ENCODE data around the gene COX10.
"Not testable (repeated sequence)": the region's sequence is repeated elsewhere in the genome, so short reads cannot be mapped to it uniquely, and the experiment has no call there.

COX10 gene

DNA sequence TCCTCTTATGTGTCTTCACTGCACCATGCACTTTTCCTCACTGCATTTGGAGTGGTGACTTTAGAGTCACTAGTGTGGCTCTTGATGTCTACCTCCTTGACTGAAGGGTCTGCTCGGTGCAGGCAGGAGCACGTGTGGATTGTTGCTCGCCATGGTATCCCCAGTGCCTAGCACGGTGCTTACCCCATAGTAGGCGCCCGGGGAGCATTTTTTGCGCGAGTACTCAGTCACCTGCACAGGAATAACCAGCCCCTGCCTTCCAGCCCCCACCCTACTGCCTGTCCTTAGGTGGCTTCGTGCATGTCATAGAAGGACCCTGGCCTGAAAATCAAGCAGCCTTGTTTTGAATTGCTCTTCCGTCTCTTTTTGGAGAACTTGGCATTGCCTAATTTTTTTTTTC is 136.1 kb downstream of the COX10 start:
- TF ChIP-seq POLR2A (IDR thresholded peaks at IDR 0.05; ENCODE audit: low read length) = no peak
- no peak for TF ChIP-seq GATA1 (IDR thresholded peaks at IDR 0.05; ENCODE audit: low read depth, low read length)
- no peak for DNase-seq

DNA sequence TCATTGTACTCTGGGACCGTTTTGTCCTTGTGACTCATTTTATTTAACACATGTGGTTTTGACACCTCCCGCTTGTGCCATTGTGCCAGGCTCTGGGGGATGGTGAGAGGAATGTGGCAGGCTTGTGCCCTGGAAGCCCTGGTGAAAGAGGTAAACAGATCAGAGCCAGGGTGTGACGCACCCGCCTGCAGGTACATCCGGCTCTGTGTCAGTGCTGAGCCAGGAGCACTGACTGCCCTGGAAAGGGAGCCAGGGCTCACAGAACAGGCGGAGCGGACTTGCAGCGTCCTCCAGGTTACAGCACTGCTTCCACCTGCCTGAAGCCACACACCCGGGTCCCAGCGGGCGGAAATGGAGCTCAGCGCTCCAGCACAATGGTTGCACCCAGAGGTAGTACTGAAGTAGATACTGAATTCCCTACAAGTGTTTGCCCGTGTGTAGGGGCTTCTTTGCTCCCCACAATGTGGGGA is 136.7 kb downstream of the COX10 start:
- no peak for DNase-seq
- TF ChIP-seq GATA1 (IDR thresholded peaks at IDR 0.05; ENCODE audit: low read depth, low read length) = no peak
- no peak for TF ChIP-seq POLR2A (IDR thresholded peaks at IDR 0.05; ENCODE audit: low read length)

DNA sequence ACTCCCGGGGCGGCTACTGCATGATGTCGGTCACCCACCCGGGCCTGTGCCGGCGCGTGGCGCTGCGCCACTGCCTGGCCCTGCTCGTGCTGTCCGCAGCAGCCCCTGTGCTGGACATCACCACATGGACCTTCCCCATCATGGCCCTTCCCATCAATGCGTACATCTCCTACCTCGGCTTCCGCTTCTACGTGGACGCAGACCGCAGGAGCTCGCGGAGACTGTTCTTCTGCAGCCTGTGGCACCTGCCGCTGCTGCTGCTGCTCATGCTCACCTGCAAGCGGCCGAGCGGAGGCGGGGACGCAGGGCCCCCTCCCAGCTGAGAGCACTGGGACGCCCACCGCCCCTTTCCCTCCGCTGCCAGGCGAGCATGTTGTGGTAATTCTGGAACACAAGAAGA is 137.6 kb downstream of the COX10 start:
- TF ChIP-seq GATA1 (IDR thresholded peaks at IDR 0.05; ENCODE audit: low read depth, low read length) = no peak
- DNase-seq = no peak

DNA sequence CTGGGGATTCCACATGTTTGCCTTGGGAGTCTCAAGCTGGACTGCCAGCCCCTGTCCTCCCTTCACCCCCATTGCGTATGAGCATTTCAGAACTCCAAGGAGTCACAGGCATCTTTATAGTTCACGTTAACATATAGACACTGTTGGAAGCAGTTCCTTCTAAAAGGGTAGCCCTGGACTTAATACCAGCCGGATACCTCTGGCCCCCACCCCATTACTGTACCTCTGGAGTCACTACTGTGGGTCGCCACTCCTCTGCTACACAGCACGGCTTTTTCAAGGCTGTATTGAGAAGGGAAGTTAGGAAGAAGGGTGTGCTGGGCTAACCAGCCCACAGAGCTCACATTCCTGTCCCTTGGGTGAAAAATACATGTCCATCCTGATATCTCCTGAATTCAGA is 138.5 kb downstream of the COX10 start:
- TF ChIP-seq POLR2A (IDR thresholded peaks at IDR 0.05; ENCODE audit: low read length) = no peak
- no peak for TF ChIP-seq GATA1 (IDR thresholded peaks at IDR 0.05; ENCODE audit: low read depth, low read length)
- no peak for DNase-seq

DNA sequence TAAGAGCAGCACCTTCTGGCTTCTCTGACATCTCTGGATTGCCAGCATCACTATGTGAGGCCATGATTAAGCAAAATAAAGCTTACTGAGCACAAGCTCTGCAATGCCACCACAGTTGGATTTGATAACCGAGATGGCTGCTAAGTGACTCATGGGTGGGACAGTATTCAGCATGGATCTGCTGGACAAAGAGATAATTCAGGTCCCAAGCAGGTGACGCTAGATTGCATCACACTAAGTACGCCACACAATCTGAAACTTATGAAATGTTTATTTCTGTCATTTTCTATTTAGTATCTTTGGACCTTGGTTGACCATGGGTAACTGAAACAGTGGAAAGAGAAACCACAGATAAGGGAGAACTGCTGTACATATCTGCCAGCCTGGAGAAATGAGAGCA is 139.9 kb downstream of the COX10 start:
- TF ChIP-seq GATA1 (IDR thresholded peaks at IDR 0.05; ENCODE audit: low read depth, low read length) (no peak), POLR2A (IDR thresholded peaks at IDR 0.05; ENCODE audit: low read length) (no peak)

DNA sequence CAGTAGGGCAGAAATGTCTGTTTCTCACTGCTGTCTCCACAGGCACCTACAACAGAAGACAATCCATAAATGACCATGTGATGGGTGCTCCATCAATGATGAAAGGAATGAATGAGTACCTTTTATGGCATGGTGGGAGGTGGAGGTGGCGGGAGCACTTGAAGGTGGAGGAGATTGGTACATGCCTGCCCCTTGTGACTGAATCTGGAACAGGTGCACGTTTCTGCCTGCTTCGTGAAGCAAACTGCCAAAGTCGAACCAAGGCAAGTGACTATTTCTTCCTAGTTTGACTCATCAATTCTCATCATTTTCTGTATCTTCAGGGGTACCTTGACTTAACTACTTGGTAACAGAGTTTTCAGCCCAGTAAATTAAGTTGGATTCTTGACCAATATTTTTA is 141.9 kb downstream of the COX10 start:
- TF ChIP-seq POLR2A (IDR thresholded peaks at IDR 0.05; ENCODE audit: low read length) (no peak), GATA1 (IDR thresholded peaks at IDR 0.05; ENCODE audit: low read depth, low read length) (no peak)
- DNase-seq = peak in 1 of 2 experiments; percentile 19

More for the DNA sequence above, 139.9 kb downstream of the COX10 start:
- DNase-seq = peak; percentile 85 to 89

DNA sequence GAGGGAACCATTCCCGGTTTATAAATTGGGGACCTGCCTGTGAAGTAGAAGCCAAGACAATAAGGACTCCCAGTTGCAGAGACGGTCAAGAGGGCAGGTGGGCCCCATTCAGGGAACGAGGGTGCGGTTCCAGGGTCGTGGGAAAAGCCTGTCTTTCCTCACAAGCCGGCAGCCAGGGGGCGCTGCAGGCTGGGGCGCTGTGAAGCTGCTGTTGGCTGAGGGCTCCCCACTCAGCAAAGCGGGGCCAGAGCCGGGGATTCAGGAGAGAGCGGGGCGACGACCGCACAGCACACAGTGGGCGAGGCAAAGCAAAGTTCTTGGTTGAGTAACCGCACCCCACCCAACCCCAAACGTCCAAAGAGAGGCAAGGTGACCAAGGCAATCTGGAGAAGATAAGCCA is 142.5 kb downstream of the COX10 start:
- no peak for TF ChIP-seq GATA1 (IDR thresholded peaks at IDR 0.05; ENCODE audit: low read depth, low read length)
- TF ChIP-seq POLR2A (IDR thresholded peaks at IDR 0.05; ENCODE audit: low read length) = no peak
- peak; percentile 37 to 61 for DNase-seq

DNA sequence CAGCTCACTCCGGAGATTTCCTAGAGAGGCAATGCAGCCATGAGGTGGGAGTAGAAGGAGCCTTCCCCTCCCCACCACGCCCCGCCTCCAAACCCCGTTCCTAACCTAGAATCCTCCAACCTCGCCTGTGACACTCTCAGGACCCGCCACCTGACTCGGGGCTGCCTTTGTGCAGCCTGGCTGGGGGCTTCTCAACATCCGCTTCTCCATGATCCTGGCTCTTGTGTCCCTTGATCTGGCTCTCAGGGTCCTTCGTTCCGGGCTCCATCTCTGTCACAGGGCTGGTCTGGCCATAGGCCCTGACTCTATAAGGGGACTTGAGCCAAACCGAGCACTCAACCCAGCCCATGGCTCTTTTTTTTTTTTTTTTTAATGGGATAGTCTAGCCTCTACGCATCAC is 143.1 kb downstream of the COX10 start:
- DNase-seq = no peak
- TF ChIP-seq POLR2A (IDR thresholded peaks at IDR 0.05; ENCODE audit: low read length) (no peak), GATA1 (IDR thresholded peaks at IDR 0.05; ENCODE audit: low read depth, low read length) (no peak)

DNA sequence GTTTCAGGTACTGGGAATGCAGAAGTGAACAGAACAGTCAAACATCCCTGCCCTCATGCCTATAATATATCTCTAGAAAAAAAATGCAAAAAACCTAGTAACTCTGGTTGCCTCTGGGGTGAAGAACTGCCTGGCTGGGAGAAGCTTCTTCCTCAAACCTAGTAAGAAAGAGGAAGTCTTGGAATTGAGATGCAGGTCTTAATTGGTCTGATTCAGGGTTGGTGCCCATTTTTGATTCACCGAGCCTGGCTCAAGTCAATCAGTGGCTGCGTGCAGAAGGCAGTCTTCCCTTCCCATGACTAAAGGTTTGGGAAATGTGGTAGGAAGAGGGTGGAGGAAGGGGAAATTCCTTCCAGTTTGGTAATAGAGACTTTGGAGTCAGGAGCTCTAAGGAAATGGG is 145.0 kb downstream of the COX10 start:
- DNase-seq = no peak
- TF ChIP-seq POLR2A (IDR thresholded peaks at IDR 0.05; ENCODE audit: low read length) (no peak), GATA1 (IDR thresholded peaks at IDR 0.05; ENCODE audit: low read depth, low read length) (no peak)

DNA sequence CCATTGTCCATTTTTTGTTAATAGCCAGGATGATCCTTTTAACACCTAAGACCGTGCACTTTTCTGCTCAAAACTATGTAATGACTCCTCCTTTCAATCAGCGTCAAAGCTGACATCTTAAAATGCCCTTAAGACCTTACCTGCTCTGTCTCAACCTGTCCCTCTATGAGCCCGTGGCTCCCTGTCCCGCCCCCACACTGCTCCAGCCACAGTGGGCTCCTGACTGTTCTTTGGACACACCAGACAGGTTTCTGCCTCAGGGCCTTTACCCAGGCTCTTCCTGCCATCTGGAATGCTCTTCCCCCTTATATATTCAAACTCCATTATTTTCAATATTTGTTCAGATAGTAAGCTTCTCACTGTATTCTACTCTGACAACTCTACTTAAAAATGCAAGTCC is 153.3 kb downstream of the COX10 start:
- DNase-seq = no peak

DNA sequence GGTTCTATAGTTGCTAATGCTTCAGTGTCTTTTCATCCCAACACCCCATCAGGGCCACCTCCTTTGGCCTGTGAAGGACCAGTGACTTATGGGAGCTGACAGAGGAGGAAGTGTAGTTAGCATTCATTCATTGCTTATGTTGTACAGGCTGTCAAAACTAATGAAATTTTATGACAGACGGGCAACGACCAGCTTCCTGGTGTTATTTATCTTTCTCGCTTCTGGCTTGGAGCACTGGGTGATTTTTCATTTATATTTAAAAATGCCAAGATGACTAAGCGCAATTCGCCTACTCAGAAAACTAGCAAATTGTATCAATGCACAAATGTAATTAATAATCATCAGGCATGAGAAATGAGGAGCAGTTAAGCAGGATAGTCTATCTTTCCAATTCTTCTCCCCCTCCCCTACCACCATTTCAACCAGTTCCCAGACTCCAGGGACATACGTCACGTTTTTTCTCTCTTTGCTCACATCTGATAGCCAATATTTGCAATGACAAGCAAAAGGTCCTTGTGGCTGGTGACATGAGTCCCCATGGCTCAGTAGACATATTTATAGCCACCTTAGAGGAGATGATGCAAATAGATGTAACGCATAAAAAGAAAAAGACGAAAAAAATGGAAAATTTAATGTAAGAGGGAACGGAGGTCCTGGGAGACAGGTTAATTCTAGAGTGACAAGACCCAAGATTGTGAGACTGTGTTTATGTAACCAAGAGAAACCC is 156.1 kb downstream of the COX10 start:
- DNase-seq = peak in 1 of 2 experiments; percentile 37
- TF ChIP-seq POLR2A (IDR thresholded peaks at IDR 0.05; ENCODE audit: low read length) = no peak
- no peak for TF ChIP-seq GATA1 (IDR thresholded peaks at IDR 0.05; ENCODE audit: low read depth, low read length)

More for the DNA sequence above, 153.3 kb downstream of the COX10 start:
- TF ChIP-seq POLR2A (IDR thresholded peaks at IDR 0.05; ENCODE audit: low read length) (no peak), GATA1 (IDR thresholded peaks at IDR 0.05; ENCODE audit: low read depth, low read length) (no peak)

DNA sequence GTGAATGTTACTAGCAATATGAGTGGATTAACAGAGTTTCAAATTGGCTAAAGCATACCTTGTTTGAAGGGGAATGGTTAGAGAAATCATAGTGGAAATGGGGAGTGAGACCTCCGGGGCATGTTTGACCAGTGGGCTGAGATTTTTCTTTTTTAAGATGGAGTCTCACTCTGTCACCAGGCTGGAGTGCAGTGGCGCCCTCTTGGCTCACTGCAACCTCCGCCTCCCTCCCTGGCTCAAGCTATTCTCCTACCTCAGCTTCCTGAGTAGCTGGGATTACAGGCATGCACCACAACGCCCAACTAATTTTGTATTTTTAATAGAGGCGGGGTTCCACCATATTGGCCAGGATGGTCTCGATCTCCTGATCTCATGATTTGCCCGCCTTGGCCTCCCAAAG is 157.7 kb downstream of the COX10 start:
- no peak for DNase-seq
- TF ChIP-seq GATA1 (IDR thresholded peaks at IDR 0.05; ENCODE audit: low read depth, low read length) = no peak
- TF ChIP-seq POLR2A (IDR thresholded peaks at IDR 0.05; ENCODE audit: low read length) = no peak

DNA sequence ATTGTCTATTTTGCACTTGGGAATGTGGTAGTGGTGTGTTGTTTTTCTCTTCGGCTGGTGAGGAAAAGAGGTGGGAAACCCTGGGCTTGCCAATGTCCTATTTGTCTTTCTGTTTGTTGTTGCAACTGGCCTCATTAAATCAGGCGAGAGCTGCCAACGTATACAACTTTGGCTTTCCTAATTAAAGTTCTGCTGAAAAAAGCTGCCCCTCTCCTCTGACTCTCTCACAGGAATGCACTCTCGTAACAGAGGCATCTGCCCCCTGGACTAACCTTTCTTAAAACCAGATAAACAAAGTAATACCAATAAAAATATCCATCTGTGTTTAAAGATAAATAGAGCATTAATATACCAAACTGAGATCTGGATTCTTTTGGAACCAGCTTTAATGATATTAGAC is 159.6 kb downstream of the COX10 start:
- TF ChIP-seq GATA1 (IDR thresholded peaks at IDR 0.05; ENCODE audit: low read depth, low read length) (no peak), POLR2A (IDR thresholded peaks at IDR 0.05; ENCODE audit: low read length) (no peak)
- no peak for DNase-seq

DNA sequence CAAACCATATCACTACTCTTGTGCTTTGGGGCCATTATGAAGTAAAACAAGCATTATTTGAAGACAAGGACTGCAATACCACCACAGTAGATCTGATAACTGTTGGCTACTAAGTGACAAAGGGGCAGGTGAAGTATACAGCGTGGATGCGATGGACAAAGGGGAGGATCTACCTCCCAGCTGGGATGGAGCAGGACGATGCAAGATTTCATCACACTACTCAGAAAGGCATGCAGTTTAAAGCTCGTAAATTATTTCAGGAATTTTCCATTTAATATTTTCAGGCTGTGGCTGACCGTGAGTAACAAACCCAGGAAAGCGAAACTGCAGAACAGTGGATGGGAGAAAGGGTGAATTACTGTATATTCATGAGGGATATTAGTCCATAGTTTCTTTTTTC is 161.9 kb downstream of the COX10 start:
- not testable (repeated sequence) for DNase-seq

DNA sequence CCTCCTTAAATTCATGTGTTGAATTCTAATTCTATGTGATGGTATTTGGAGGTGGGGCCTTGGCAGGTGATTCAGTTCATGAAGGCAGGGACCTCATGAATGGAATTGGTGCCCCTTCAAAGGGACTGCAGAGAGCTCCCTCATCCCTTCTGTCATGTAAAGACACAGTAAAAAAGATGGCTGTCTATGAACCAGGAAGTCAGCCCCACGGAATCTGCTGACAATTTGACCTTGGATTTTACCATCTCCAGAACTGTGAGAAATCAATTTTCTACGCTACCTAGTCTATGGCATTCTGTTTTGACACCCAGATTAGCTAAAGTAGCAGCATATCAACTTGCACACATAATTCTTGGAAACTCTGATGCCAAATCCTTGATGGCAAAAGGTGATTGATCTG is 165.7 kb downstream of the COX10 start:
- not testable (repeated sequence) for DNase-seq

DNA sequence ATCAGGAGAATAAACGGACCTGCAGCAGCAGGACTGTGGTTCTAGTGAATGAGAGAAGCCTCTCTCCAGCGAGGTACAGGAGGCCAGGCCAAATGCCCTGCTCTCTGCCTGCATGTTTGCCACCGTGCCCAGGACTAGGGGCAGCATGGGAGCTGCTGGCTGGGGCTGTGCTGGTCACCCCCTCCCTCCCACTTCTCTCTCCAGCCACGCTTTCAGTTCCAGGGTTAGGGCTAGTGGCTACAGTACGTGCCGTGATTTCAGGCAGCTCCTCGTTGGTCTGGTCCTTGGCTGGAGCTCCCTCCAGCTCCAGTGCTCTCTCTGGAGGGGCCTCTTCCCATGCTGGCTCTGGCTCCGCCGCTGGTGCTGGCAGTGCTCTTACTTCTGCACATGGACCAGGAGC is 166.7 kb downstream of the COX10 start:
- DNase-seq = not testable (repeated sequence)

DNA sequence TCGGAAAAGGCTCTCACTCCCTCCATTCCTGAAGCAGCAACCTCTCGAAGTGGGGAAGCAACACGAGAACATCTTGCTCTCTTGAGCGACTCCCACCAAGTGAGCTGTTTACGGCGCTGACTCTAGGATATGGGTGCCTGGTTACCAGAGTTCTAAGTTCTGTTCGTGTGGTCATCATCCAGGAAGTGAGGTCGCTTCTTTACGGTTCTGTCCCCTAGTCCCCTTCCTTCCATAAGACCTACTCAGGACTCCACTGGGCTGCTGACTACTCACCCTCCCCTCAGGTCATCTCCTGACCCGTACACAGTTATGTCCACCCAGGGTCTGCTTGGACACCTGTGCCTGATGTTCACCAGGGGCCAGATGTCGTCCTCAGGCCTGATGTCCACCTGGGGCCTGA is 167.5 kb downstream of the COX10 start, which contains the start of gene CDRT15:
TSS of gene CDRT15 (minus strand) at position 101 of the 400 bp plus-strand sequence. CDS start at position 72, 29 bp downstream.
- not testable (repeated sequence) for DNase-seq

DNA sequence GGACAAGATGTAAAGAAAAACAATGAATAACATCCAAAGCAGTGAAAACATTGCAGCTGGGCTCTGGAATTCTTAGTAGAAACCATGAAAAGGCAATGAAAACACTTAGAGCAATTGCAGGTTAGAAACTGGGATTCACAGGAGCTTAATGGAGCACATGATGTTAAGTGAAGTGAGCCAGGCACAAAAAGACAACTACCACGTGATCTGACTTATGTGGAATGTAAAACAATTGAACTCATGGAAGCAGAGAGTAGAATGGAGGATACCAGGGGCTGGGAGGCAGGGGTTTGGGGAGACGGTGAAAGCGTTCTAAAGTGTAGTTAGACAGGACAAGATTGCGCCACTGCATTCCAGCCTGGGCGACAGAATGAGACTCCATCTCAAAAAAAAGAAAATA is 170.0 kb downstream of the COX10 start:
- DNase-seq = not testable (repeated sequence)

All from erythroblast (primary cell).